Hepatocyte (in vitro differentiated cells): Measurements from ENCODE around the gene RAB37. TPM values are rescaled to one million over a fixed set of nuclear protein-coding genes. Genes with fewer than 3 reads are reported as not detected.
A peak's percentile ranks its signal among the peaks of the same experiment; 100 is the strongest.

ENCODE experiments used
- DNase-seq: peaks from one replicate; pipeline ENCODE4 v3.0.0-alpha.2; 2016; ENCODE audit warnings: low spot score
- H2AFZ ChIP-seq: fragments of 200-600 bp; sonication (generic); 2 replicates; pipeline ENCODE4 v1.6.0; 2016; ENCODE audit warnings: antibody characterized with exemption, mild to moderate bottlenecking
- H3K27ac ChIP-seq: fragments of 200-600 bp; sonication (generic); 2 replicates; pipeline ENCODE4 v1.5.1; 2016; ENCODE audit warnings: mild to moderate bottlenecking
- H3K27me3 ChIP-seq: fragments of 200-600 bp; sonication (generic); 2 replicates; pipeline ENCODE4 v1.6.1; 2016
- H3K36me3 ChIP-seq: fragments of 200-600 bp; sonication (generic); replicated peaks from 2 replicates; pipeline ENCODE4 v1.5.1; 2016; ENCODE audit warnings: low read depth; ENCODE audit not compliant: insufficient read depth
- H3K4me1 ChIP-seq: fragments of 200-600 bp; sonication (generic); 2 replicates; pipeline ENCODE4 v1.5.1; 2016; ENCODE audit warnings: mild to moderate bottlenecking, moderate library complexity; ENCODE audit not compliant: insufficient read depth
- H3K4me2 ChIP-seq: fragments of 200-600 bp; sonication (generic); 2 replicates; pipeline ENCODE4 v1.6.0; 2016
- H3K4me3 ChIP-seq: fragments of 200-600 bp; sonication (generic); 2 replicates; pipeline ENCODE4 v1.5.1; 2016; ENCODE audit warnings: mild to moderate bottlenecking
- H3K79me2 ChIP-seq: fragments of 200-600 bp; sonication (generic); 2 replicates; pipeline ENCODE4 v1.6.0; 2017; ENCODE audit warnings: mild to moderate bottlenecking
- H3K9me2 ChIP-seq: fragments of 200-600 bp; sonication (generic); replicated peaks from 2 replicates; pipeline ENCODE4 v1.6.0; 2017; ENCODE audit warnings: mild to moderate bottlenecking; ENCODE audit not compliant: insufficient read depth
- H3K9me3 ChIP-seq: fragments of 200-600 bp; sonication (generic); 2 replicates; pipeline ENCODE4 v1.5.1; 2016; ENCODE audit warnings: low read depth, mild to moderate bottlenecking
- H4K20me1 ChIP-seq: fragments of 200-600 bp; sonication (generic); 2 replicates; pipeline ENCODE4 v1.6.0; 2016; ENCODE audit warnings: mild to moderate bottlenecking; ENCODE audit not compliant: insufficient read depth, poor library complexity, severe bottlenecking
- CTCF ChIP-seq: fragments of 200-600 bp; sonication (generic); IDR thresholded peaks from 2 replicates; pipeline ENCODE4 v1.5.1; 2016; ENCODE audit warnings: antibody characterized with exemption, mild to moderate bottlenecking; ENCODE audit not compliant: poor library complexity
- EZH2 ChIP-seq: fragments of 200-600 bp; sonication (generic); IDR thresholded peaks from 2 replicates; pipeline ENCODE4 v1.6.1; 2016; ENCODE audit warnings: antibody characterized with exemption, mild to moderate bottlenecking, borderline replicate concordance
- EZH2phosphoT487 ChIP-seq: fragments of 200-600 bp; sonication (generic); IDR thresholded peaks from one replicate; pipeline ENCODE4 v1.6.1; 2018; ENCODE audit warnings: antibody characterized with exemption, mild to moderate bottlenecking, low read depth, moderate library complexity; ENCODE audit not compliant: unreplicated experiment, severe bottlenecking
- WGBS: methylation state at CpG from one replicate; pipeline ENCODE4 v1.1.6; 2016; ENCODE audit warnings: low lambda C conversion rate; ENCODE audit errors: missing lambda C conversion rate; 5-methylcytosine and 5-hydroxymethylcytosine counted together
- polyA plus RNA-seq: library from polyadenylated mRNA; unstranded; fragments of >200 nt; fragmentation: Nextera tagmentation; extraction: Ambion mirVana; gene quantifications from 2 replicates; pipeline ENCODE4 v1.2.1, GENCODE V29; 2016
- total RNA-seq: library from RNA; depleted of rRNA; stranded (reverse); fragments of >200 nt; gene quantifications from 2 replicates; pipeline ENCODE4 v1.2.3, GENCODE V29; 2014

Gene RAB37
- total and polyA plus RNA-seq, 2 experiments from 2014 or later, result 6.1 to 7.0 TPM

- peaks cover 99% of the 10 kb centered on the region for H3K79me2 ChIP-seq
- 73% methylated on average over 3 of the region's 3 CpGs for WGBS
- no peak overlapping the region for H3K4me3 ChIP-seq
Observed at GRCh38 chr17:74757502-74757901, 20.4 kb downstream of the RAB37 start.

GRCh38 chr17:74757931-74758847 is 21.1 kb downstream of the RAB37 start:
- WGBS, result 63% methylated on average over 20 of the region's 26 CpGs
- peak overlapping the region; percentile 77 for H3K4me2 ChIP-seq

More at GRCh38 chr17:74757502-74757901, 20.4 kb downstream of the RAB37 start:
- no peaks in the 10 kb centered on the region for H3K36me3 ChIP-seq
- peaks cover 73% of the 10 kb centered on the region for H3K4me1 ChIP-seq
- no peaks in the 10 kb centered on the region for H3K9me3 ChIP-seq
- peak overlapping the region; percentile 97 for H3K27ac ChIP-seq
- no peaks in the 10 kb centered on the region for H3K27me3 ChIP-seq
- no peak for TF ChIP-seq EZH2
- no peak for TF ChIP-seq CTCF
- TF ChIP-seq EZH2phosphoT487, result no peak
- H3K4me2 ChIP-seq, result peak overlapping the region; percentile 77
- H2AFZ ChIP-seq, result no peak overlapping the region
- DNase-seq, result no peak
- H4K20me1 ChIP-seq, result peaks cover 83% of the 10 kb centered on the region
- no peaks in the 10 kb centered on the region for H3K9me2 ChIP-seq

GRCh38 chr17:74758848-74759168 is 21.8 kb downstream of the RAB37 start:
- DNase-seq, result no peak
- no peak overlapping the region for H3K4me3 ChIP-seq
- 88% methylated on average over 2 of the region's 2 CpGs for WGBS
- H3K9me3 ChIP-seq, result no peaks in the 10 kb centered on the region
- no peaks in the 10 kb centered on the region for H3K27me3 ChIP-seq
- H3K4me1 ChIP-seq, result peaks cover 77% of the 10 kb centered on the region
- H2AFZ ChIP-seq, result no peak overlapping the region
- H3K9me2 ChIP-seq, result no peaks in the 10 kb centered on the region
- H3K79me2 ChIP-seq, result peaks cover 90% of the 10 kb centered on the region
- H3K36me3 ChIP-seq, result no peaks in the 10 kb centered on the region
- H4K20me1 ChIP-seq, result peaks cover 73% of the 10 kb centered on the region
- H3K27ac ChIP-seq, result peak overlapping the region; percentile 97
- peak overlapping the region; percentile 77 for H3K4me2 ChIP-seq
- no peak for TF ChIP-seq EZH2
- no peak for TF ChIP-seq EZH2phosphoT487
- no peak for TF ChIP-seq CTCF

More at GRCh38 chr17:74757931-74758847, 21.1 kb downstream of the RAB37 start:
- H3K4me1 ChIP-seq, result peaks cover 73% of the 10 kb centered on the region
- no peak for DNase-seq
- H3K9me3 ChIP-seq, result no peaks in the 10 kb centered on the region
- H3K27ac ChIP-seq, result peak overlapping the region; percentile 97
- H2AFZ ChIP-seq, result no peak overlapping the region
- H3K79me2 ChIP-seq, result peaks cover 94% of the 10 kb centered on the region
- H4K20me1 ChIP-seq, result peaks cover 78% of the 10 kb centered on the region
- H3K27me3 ChIP-seq, result no peaks in the 10 kb centered on the region
- no peaks in the 10 kb centered on the region for H3K9me2 ChIP-seq
- no peak for TF ChIP-seq CTCF
- TF ChIP-seq EZH2, result no peak
- TF ChIP-seq EZH2phosphoT487, result no peak
- no peaks in the 10 kb centered on the region for H3K36me3 ChIP-seq
- H3K4me3 ChIP-seq, result no peak overlapping the region
